ENCODE measurements around the gene PACC1. TPM values are rescaled to one million over a fixed set of nuclear protein-coding genes. Genes with fewer than 3 reads are reported as not detected.

PACC1 gene
- total RNA-seq (2014; rRNA removed; shearing (Covaris generic)), result 13.9 and 21.2 TPM in 2 replicates
- 11.9 and 12.7 TPM in 2 replicates for polyA plus RNA-seq (2015; cell fraction: cytosol; rRNA removed)
- polyA plus RNA-seq (2015; cell fraction: nucleus; rRNA removed), result 15.9 and 17.4 TPM in 2 replicates

GRCh38 chr1:212414328-212415106 is at the start of gene PACC1:
TSS of gene PACC1 (minus strand) at chr1:212414886. CDS start at chr1:212414757, 129 bp downstream.
- peak; percentile 90 for DNase-seq (ENCODE audit: low read depth)

DNA sequence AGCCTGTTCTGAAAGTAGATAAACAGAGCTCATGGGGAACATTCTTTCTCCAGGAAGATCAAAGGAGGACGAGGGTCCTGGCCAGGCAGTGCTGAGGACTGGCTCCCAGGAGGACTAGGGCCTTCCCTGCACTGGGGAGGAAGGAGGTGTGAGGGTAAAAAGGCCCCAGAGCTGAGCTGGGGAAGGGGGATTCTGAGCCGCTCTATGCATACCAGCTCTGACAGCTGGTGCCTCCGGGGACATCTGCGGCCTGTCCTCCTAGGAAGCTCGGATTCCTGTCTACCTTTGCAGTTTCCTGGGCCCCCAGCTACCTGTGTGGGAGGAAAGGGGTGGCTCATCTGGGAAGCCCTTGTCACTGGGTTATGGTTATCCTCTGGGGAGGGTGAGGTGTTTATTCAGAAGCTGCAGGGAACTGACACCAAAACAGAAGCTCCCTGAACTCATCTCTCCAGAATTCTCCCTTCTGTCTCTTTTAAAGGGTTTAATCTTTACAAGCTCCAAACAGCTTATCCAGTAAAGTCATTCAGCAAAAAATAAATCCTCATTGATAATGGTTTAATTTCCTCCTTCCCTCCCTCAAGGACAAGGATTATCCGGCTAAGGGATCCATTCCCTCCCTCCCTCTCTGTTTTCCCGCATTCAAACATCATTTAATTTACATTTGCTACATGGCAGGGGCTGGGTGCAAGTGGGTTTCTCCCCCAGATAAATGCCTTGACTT is 49.0 kb upstream of the PACC1 start:
- DNase-seq (ENCODE audit: low read depth), result no peak

DNA sequence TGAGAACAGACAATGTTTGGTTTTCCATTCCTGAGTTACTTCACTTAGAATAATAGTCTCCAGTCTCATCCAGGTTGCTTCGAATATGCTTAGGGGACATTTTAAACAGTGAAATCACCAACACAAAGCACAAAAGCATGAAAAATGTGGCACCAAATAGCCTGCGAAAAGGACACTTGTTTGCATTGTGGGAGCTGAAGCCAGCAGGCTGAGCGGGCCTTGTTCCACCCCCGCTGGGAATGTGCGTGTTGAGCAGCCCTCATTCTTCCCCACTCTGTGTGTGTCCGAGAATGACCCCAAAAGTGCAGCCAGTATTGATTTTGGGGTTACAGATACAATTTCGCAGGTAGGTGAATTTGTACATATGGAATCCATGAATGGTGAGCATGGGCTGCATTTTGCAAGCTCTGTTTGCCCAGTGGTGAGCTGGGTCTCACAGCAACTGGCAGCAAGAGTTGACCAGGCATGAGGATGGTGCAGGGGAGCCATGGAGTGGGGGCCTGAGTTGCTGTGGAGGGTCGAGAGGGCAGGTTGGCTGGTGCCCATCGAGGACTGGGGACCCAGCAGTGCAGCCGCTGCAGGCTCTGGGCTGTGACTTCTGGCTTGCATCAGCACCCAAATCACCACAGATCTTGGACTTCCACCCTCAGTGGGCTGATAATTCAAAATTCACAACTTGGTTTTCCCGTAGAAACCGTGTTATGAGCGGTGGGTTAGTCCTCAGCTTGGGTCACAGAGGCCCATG is 47.4 kb upstream of the PACC1 start:
- no peak for DNase-seq (ENCODE audit: low read depth)

- DNase-seq (ENCODE audit: low read depth), result no peak
Observed at GRCh38 chr1:212460376-212460775, 45.7 kb upstream of the PACC1 start.

DNA sequence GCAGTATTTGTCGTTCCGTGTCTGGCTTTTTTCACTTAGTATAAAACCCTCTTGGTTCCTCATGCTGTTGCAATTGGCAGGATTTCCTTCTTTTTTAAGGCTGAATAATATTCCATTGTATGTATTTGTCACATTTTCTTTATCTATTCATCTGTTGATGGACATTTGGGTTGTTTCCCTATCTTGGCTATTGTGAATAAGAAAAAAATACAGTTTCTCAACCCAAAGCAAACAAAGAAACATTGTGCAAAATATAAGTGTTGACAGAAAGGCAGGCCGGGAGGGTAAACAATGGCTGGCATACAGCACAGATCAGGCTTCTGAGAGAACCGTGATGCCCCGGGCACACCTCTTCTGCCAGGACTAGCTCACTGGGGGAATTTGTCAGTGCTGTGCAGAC is 45.0 kb upstream of the PACC1 start:
- no peak for DNase-seq (ENCODE audit: low read depth)

DNA sequence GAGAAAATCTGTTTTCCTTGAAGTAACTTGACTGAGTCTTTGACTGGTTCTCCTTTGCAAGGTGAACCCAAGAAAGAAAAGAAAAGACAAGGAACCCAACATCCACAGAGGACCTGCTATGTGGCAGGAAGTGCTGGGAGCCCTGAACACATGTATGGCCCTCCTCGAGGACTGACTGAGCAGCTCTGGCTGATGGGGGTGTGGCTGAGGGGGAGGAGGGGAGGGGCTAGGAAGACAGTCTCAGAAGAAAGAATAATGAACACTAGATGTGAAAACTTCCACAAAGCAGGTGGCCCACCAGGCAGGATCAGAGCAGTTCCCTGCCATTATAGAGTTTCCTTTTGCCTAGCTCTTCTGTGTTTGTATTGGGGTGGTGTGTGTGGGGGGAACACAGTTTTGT is 44.1 kb upstream of the PACC1 start:
- DNase-seq (ENCODE audit: low read depth), result no peak

DNA sequence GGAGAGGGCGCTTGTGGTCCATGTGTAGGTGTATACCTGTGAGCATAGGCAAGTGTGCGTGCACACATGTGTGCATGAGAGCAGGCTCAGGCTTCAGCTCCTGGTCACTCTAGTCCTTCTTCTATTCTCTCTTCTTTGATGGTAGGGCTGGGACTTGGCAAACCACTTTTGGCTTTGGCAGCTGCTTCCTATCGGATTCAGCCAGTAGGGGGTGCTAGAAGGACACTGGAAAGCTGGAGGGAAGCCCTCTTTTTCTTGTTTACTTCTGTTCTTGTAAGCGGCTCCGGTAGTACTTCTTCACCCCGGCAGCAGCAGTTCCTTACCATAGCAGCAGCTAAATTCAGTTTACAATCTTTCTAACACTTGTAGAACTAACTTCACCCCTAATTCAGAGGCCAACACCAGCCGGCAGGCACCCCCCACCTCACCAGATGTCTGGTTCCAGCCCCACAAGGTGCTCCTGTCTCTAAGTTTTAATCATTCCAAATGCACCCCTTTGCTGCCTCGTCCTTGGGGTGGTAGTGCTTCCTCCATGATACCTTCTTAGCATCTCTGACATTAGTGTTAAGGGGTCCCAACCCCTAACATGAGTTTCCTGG is 43.2 kb upstream of the PACC1 start:
- peak; percentile 65 for DNase-seq (ENCODE audit: low read depth)

DNA sequence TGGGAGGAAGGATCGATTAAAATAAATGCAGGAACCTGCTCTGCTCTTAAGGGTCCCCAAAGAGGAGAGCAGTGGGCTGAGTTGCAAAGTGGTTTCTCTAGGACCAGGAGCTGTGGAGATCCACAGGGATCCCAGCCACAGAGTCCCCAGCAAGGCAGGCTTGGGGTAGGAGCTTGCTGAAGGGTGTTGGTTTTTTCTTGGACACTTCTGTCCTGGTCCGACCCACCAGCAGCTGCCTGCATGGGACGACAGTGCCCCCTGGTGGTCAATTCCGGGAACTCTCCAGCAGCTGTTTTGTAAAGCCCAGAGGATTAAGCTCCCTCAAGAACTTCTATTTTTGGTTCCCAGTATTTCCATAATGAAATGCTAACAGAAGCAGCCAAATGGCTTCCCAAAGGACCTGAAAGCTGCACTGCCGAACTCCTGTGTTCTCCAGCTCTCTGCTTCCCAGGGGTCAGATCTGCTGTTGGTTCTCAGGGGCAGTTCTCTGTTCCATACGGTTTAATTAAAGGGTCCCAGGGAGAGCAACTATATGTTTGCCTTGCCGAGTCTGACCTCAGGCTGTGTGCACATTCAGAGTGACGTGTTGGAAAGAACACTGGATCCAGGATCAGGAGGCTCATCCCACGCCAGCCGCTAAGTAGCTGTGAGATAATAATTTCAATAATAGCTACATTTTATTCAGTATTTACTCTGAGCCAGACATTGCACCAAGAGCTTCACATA is 41.3 kb upstream of the PACC1 start:
- peak; percentile 69 for DNase-seq (ENCODE audit: low read depth)

- DNase-seq (ENCODE audit: low read depth), result no peak
Observed at GRCh38 chr1:212455401-212455800, 40.7 kb upstream of the PACC1 start.

DNA sequence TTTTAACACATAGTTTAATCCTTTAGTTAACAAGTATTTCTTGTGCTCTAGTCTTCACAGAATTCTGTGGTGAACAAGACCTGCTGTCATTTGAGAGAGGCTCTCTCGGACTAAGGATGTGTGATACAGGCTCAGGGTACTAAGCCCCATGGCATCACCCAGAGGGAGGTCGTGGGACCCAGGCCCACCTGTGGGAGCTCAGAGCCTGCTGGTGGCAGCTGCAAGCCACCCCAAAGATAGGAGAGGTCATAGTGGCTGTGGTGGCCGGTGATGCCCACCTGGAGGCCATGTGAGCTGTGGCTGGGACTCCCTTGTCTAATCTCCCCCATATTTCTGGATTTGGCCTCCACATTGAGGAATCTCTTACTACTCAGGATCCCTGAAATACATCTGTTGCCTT is 40.1 kb upstream of the PACC1 start:
- no peak for DNase-seq (ENCODE audit: low read depth)

DNA sequence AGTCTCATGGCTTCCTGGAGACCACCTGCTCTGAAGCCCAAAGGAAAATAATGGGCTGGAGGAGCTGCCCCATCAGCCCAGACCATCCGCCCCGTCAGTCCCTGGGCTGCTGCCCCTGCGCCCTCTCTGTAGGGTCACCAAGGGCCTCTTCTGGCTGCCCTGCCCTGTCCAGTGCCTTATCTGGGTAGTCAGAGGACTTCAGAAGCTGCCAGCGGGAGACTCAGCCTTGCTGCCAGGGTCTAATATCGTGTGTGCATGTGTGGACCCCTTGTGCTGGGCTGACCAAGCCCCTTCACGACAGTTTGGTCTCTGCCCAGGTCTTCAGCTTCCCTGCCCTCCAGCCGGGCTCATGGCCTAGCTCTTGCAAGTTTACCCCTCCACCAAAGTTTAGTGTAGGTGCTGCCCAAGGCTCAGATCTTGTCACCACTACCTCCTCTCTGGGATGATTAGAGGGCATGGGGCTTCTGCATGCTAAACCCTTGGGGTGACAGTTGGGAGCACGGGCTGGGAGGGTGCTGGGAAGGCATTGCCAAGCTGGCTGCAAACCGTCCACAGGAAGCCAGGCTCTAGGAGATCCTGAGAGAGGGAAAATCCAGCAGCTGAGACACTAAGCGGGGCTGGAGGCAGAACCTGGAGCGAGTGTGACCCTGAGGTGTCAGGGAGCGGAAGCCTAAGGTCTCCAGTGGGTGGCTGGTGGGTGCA is 38.6 kb upstream of the PACC1 start:
- no peak for DNase-seq (ENCODE audit: low read depth)

DNA sequence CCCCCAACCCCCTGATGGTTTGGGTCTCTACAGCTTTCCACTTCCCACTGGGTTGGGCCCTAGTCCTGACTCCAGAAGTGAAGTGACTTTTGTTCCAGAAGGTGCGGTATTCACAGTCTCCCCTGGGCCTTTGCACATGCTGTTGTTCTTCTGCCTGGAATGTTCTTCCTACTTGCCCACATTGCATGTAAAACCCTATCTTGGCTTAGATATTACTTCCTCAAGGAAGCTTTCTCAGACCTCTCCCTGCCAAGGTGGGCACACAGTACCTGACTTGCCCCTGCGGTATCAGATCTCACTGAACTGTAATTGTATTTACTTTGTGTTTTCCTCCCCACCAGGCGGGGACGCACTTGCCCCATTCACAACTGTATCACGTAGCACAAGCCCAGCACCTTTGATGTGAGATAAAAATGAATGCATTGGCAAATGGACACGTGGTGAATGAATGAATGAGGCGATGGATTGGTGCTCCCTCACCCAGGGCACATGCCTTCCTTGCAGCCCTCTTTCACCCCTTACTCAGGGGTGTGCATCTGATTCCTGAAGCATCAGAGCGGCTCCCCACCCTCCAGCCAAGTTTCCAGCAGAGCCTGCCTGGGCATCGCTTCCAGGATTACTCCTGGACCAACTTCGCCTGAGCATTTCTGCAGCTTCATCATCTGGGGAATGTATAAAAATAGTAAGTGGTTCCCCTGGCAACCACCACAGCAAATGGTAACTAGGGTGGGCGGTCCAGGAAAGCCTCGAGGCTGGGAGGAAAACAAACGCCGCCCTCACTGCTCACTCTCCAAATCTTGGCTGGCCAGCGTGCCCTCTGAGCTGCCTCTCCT is 37.9 kb upstream of the PACC1 start:
- DNase-seq (ENCODE audit: low read depth), result peak; percentile 56

GRCh38 chr1:212451416-212452322 is 37.0 kb upstream of the PACC1 start:
- DNase-seq (ENCODE audit: low read depth), result no peak

DNA sequence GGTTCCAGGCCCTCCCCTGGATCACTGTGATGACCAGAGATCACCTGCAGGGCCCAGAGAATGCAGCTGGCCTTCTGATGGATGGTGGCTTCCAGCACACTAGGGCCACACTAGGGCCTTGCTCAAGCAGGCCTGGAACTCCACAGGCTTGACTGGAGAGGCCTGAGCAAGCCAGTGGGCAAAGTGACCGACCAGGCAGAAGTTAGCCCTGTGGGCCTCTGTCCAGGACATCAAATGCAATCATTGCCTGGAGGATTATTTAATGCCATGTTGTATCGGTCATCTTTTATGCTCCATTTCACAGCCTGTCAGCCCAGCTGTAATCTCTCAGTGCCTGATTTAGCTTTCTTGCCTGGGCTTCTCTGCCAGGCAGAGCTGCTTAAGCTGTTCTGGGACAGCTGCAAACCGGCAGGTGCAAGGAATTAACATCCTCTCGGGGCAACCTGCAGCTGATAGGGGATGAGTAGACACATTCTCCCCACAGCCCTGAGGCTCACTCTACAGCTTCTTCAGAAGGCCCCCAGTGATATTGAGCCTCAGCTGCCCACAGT is 35.7 kb upstream of the PACC1 start:
- no peak for DNase-seq (ENCODE audit: low read depth)

DNA sequence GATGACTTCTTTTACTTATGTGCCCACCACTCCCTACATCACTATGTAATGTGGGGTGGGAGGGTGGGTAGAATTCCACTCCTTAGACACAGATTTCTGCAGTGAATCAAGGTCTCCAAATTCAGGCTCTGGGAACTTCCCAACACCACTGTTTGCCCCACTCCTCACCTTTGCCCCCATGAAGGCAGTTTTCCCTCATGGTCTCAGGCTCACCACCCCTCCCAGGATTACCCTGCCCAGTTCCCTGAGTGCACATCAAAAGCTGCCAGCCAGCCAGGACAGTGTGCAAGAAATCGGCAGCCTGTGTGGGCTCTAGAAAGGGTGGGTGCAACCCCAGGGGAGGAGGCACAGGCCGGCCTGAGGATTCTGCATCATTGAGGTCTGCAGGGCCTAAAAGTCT is 32.8 kb upstream of the PACC1 start:
- DNase-seq (ENCODE audit: low read depth), result no peak

DNA sequence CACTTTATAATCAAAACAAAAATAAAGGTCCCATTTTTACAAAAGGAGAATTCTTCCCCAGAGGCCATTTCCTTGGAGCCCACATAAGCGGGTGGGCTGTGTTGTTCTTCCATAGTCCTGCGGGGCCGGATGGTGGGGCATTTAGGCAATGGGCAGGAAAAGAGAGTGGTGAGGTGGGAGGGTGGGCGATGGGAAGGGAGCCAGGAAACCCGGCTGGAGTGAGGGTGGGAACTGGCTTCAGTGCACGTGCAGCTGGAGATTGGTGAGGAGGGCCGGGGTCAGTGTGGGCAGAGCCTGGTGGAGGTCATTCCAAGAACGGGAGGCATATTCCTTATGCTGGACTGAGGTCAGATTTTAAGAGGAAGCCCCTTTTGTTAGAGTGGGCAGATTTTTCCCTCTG is 31.6 kb upstream of the PACC1 start:
- no peak for DNase-seq (ENCODE audit: low read depth)

GRCh38 chr1:212442408-212442807 is 27.7 kb upstream of the PACC1 start:
- DNase-seq (ENCODE audit: low read depth), result no peak

DNA sequence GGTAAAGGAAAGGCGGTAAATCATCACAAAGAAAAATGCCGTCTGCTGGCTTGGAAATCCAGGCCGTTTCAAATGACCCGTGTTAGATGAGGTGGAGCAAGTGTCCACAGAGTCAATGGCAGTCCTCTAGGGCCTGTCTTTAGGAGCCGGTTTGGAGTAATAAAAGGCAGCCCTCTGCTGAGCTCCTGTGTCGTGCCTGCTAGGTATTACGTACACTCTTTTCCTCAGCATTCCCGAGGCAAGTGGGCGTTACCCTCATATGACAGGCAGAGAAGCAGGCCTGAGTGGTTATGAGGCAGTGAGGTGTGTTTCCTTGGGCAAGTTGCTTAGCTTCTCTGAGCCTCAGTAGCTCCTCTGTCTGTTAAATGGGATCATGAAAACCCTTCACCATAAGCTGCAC is 25.7 kb upstream of the PACC1 start:
- no peak for DNase-seq (ENCODE audit: low read depth)
